ENCODE results near the gene METTL5. TPM values are rescaled to one million over a fixed set of nuclear protein-coding genes. Genes with fewer than 3 reads are reported as not detected.

The METTL5 gene
- total RNA-seq, 2 donors from 2014 or later, result 39.8 to 40.9 TPM

GRCh38 chr2:169771021-169771420 lies 53.7 kb downstream of the METTL5 start:
- DNase-seq, result no peak
- no peak for TF ChIP-seq CTCF (IDR thresholded peaks at IDR 0.05)
- Histone ChIP-seq H3K9me3 (no peaks in the 10 kb centered on the region), H3K4me3 (no peak overlapping the region), H3K4me1 (peaks cover 6% of the 10 kb centered on the region), H3K9ac (ENCODE audit: low read depth in 2 of 2, low read length in 2 of 2) (no peak overlapping the region), H3K27me3 (peaks cover 13% of the 10 kb centered on the region), H3K36me3 (no peaks in the 10 kb centered on the region), H3K27ac (no peak overlapping the region)
- intact Hi-C loops (cut with DNase I), result no loop called here

GRCh38 chr2:169768262-169768995 lies 56.3 kb downstream of the METTL5 start:
- Histone ChIP-seq H3K27ac (no peak overlapping the region), H3K36me3 (no peaks in the 10 kb centered on the region), H3K4me3 (peak overlapping the region; percentile 42), H3K9ac (ENCODE audit: low read depth in 2 of 2, low read length in 2 of 2) (peak overlapping the region in 1 of 2 donors; percentile 24), H3K27me3 (peaks cover 13% of the 10 kb centered on the region), H3K4me1 (peaks cover 6% of the 10 kb centered on the region), H3K9me3 (no peaks in the 10 kb centered on the region)
- peak; percentile 31 for DNase-seq
- TF ChIP-seq CTCF (IDR thresholded peaks at IDR 0.05), result no peak
- intact Hi-C loops (cut with DNase I), result no loop called here

- Histone ChIP-seq H3K4me1 (peaks cover 6% of the 10 kb centered on the region), H3K9ac (ENCODE audit: low read depth in 2 of 2, low read length in 2 of 2) (no peak overlapping the region), H3K27me3 (peaks cover 13% of the 10 kb centered on the region), H3K36me3 (no peaks in the 10 kb centered on the region), H3K27ac (no peak overlapping the region), H3K9me3 (no peaks in the 10 kb centered on the region), H3K4me3 (no peak overlapping the region)
- intact Hi-C loops (cut with DNase I), result no loop called here
- DNase-seq, result peak; percentile 77
- TF ChIP-seq CTCF (IDR thresholded peaks at IDR 0.05), result peak; percentile 65
Measured at GRCh38 chr2:169767243-169767888, 57.3 kb downstream of the METTL5 start.

DNA sequence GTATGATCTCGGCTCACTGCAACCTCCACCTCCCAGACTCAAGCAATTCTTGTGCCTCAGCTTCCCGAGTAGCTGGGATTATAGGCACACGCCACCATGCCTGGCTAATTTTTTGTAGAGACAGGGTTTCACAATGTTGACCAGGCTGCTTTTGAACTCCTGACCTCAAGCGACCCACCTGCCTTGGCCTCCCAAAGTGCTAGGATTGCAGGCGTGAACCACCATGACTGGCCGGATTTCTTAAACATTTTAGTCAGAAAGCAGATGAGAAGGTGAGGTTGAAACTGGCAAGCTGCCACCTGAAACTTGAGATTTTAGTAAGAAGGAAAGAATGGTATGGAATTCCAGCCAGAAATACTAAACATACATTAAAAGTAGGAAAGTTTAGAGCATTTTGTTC lies 59.2 kb downstream of the METTL5 start:
- DNase-seq, result no peak
- H3K4me3 ChIP-seq, result no peak overlapping the region
- H3K4me1 ChIP-seq, result peaks cover 6% of the 10 kb centered on the region
- peaks cover 13% of the 10 kb centered on the region for H3K27me3 ChIP-seq
- H3K36me3 ChIP-seq, result no peaks in the 10 kb centered on the region
- H3K27ac ChIP-seq, result no peak overlapping the region
- H3K9me3 ChIP-seq, result no peaks in the 10 kb centered on the region
- no peak for TF ChIP-seq CTCF (IDR thresholded peaks at IDR 0.05)
- no peak overlapping the region for H3K9ac ChIP-seq (ENCODE audit: low read depth in 2 of 2, low read length in 2 of 2)
- intact Hi-C loops (cut with DNase I), result no loop called here

DNA sequence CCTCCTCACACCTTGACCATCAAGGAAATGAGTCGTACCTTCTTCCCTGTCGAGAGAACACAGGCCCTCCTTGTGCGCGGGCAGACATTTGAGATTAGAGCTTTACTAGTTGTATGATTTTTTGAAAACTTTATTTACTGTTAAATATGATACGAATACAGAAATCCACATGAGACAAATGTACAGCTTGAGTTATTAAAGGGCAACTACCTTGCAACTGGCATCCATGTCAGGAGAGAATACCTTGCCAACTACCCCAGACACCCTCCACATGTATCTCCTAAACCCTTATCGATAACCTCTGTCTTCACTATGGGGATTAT lies 62.8 kb downstream of the METTL5 start:
- Histone ChIP-seq H3K4me3 (no peak overlapping the region), H3K4me1 (no peaks in the 10 kb centered on the region), H3K9ac (ENCODE audit: low read depth in 2 of 2, low read length in 2 of 2) (no peak overlapping the region), H3K36me3 (no peaks in the 10 kb centered on the region), H3K9me3 (no peaks in the 10 kb centered on the region), H3K27me3 (no peaks in the 10 kb centered on the region), H3K27ac (no peak overlapping the region)
- no peak for DNase-seq
- intact Hi-C loops (cut with DNase I), result no loop called here
- no peak for TF ChIP-seq CTCF (IDR thresholded peaks at IDR 0.05)

Other genes starting within 250 kb of the METTL5 start
- 10 to 100 TPM; 46.1 to 55.2 TPM for gene PPIG, start 240.6 kb downstream of the METTL5 start, total RNA-seq
- gene CFAP210, start 130.5 kb downstream of the METTL5 start, total RNA-seq, result not detected
- gene PHOSPHO2, start 130.4 kb downstream of the METTL5 start, total RNA-seq, result 1 to 10 TPM; 5.3 to 7.0 TPM
- gene KLHL23, start 91.1 kb downstream of the METTL5 start, total RNA-seq, result 10 to 100 TPM in 1 of 2 donors, 1 to 10 TPM in 1; 7.1 to 15.6 TPM
- 10 to 100 TPM; 49.5 to 83.4 TPM for gene SSB, start 26.0 kb downstream of the METTL5 start, total RNA-seq
- gene UBR3, start 2.5 kb upstream of the METTL5 start, total RNA-seq, result 10 to 100 TPM; 30.1 to 38.4 TPM